ENCODE measurements around the gene SLC1A6. TPM values are rescaled to one million over a fixed set of nuclear protein-coding genes. Genes with fewer than 3 reads are reported as not detected.

SLC1A6 gene
- total and polyA plus RNA-seq, 12 donors = not detected

GRCh38 chr19:14985133-14985532 is 5.5 kb upstream of the SLC1A6 start:
- TF ChIP-seq CTCF (IDR thresholded peaks at IDR 0.05) = no peak
- H3K27ac ChIP-seq = no peak overlapping the region
- intact Hi-C loops (cut with DNase I) = no loop called here
- H3K4me3 ChIP-seq = no peak overlapping the region
- H3K27me3 ChIP-seq = peaks cover 2 to 53% (median 38%) of the 10 kb centered on the region in 7 donors
- DNase-seq = no peak
- no peaks in the 10 kb centered on the region for H3K36me3 ChIP-seq
- no peaks in the 10 kb centered on the region for H3K9me3 ChIP-seq
- no peaks in the 10 kb centered on the region for H3K4me1 ChIP-seq
- ATAC-seq = no peak
- WGBS, 2 donors = 68 to 71% methylated on average over 5 of the region's 5 CpGs

GRCh38 chr19:14978161-14978776 is 1.4 kb downstream of the SLC1A6 start:
- no peak for DNase-seq
- Histone ChIP-seq H3K9me3 (no peaks in the 10 kb centered on the region), H3K4me1 (no peaks in the 10 kb centered on the region), H3K4me3 (no peak overlapping the region), H3K36me3 (no peaks in the 10 kb centered on the region), H3K27me3 (peaks cover 6 to 91% (median 70%) of the 10 kb centered on the region in 7 donors), H3K27ac (no peak overlapping the region)
- intact Hi-C loops (cut with DNase I) = no loop called here
- WGBS, 2 donors = 61 to 74% methylated on average over 6 of the region's 6 CpGs
- TF ChIP-seq CTCF (IDR thresholded peaks at IDR 0.05) = no peak
- ATAC-seq = no peak

- no peak for DNase-seq
- Histone ChIP-seq H3K4me3 (no peak overlapping the region), H3K27ac (no peak overlapping the region), H3K36me3 (no peaks in the 10 kb centered on the region), H3K27me3 (peaks cover 6 to 83% (median 62%) of the 10 kb centered on the region in 7 donors), H3K4me1 (no peaks in the 10 kb centered on the region), H3K9me3 (no peaks in the 10 kb centered on the region)
- intact Hi-C loops (cut with DNase I) = no loop called here
- WGBS, 2 donors = 49 to 53% methylated on average over 5 of the region's 5 CpGs
- ATAC-seq = no peak
- TF ChIP-seq CTCF (IDR thresholded peaks at IDR 0.05) = no peak
Measured at GRCh38 chr19:14977128-14977527, 2.5 kb downstream of the SLC1A6 start.

- Histone ChIP-seq H3K4me3 (no peak overlapping the region), H3K9me3 (no peaks in the 10 kb centered on the region), H3K27me3 (peaks cover 0 to 62% (median 43%) of the 10 kb centered on the region in 7 donors), H3K27ac (no peak overlapping the region), H3K4me1 (no peaks in the 10 kb centered on the region), H3K36me3 (no peaks in the 10 kb centered on the region)
- DNase-seq (no peak), ATAC-seq (no peak)
- intact Hi-C loops (cut with DNase I) = no loop called here
- TF ChIP-seq CTCF (IDR thresholded peaks at IDR 0.05) = no peak
- WGBS, 2 donors = 64 to 70% methylated on average over 4 of the region's 4 CpGs
Measured at GRCh38 chr19:14974488-14974887, 5.2 kb downstream of the SLC1A6 start.

Measured in heart right ventricle (tissue), 16 donors.